Cardiac muscle cell (in vitro differentiated cells and primary cell): Measurements from ENCODE around the gene ATP9B. TPM values are rescaled to one million over a fixed set of nuclear protein-coding genes. Genes with fewer than 3 reads are reported as not detected.
A peak's percentile ranks its signal among the peaks of the same experiment; 100 is the strongest.

Experiments
- DNase-seq, 2 donors: peaks; one replicate each; pipeline versions ENCODE4 v3.0.0 to v3.0.0-alpha.2; 2010 to 2017; ENCODE audit warnings: low read depth in 1 of 2, low spot score in 1 of 2
- H3K27ac ChIP-seq: fragments of 200-600 bp; sonication (generic); 2 replicates; pipeline ENCODE4 v1.5.1; 2016
- H3K27me3 ChIP-seq: fragments of 200-600 bp; sonication (generic); 2 replicates; pipeline ENCODE4 v1.6.0; 2016; ENCODE audit warnings: control low read depth
- H3K36me3 ChIP-seq: fragments of 200-600 bp; sonication (generic); 2 replicates; pipeline ENCODE4 v1.5.1; 2016; ENCODE audit warnings: control low read depth
- H3K4me1 ChIP-seq: fragments of 200-600 bp; sonication (generic); 2 replicates; pipeline ENCODE4 v1.8.1; 2017; ENCODE audit warnings: low read depth, mild to moderate bottlenecking, mixed run types
- H3K4me3 ChIP-seq: fragments of 200-600 bp; sonication (generic); 2 replicates; pipeline ENCODE4 v1.5.1; 2016; ENCODE audit warnings: mild to moderate bottlenecking
- H3K9me3 ChIP-seq: fragments of 200-600 bp; sonication (generic); 2 replicates; pipeline ENCODE4 v1.5.1; 2017; ENCODE audit warnings: low read depth, mild to moderate bottlenecking, control low read depth
- CTCF ChIP-seq: IDR thresholded peaks from 2 replicates; pipeline ENCODE4 v1.5.1; 2012; ENCODE audit warnings: low read depth, mild to moderate bottlenecking, low read length
- polyA plus RNA-seq: library from polyadenylated mRNA; unstranded; fragments of >200 nt; fragmentation: Nextera tagmentation; extraction: Ambion mirVana; gene quantifications from 2 replicates; pipeline ENCODE4 v1.2.1, GENCODE V29; 2016
- total RNA-seq: library from RNA; depleted of rRNA; stranded (reverse); fragments of >200 nt; gene quantifications from 2 replicates; pipeline ENCODE4 v1.2.3, GENCODE V29; 2016

Gene ATP9B
- total and polyA plus RNA-seq, 2 experiments from 2014 or later = 14.1 to 14.2 TPM

- no peak for DNase-seq
- H3K27ac ChIP-seq = no peak overlapping the region
- no peaks in the 10 kb centered on the region for H3K4me1 ChIP-seq
- no peak for TF ChIP-seq CTCF
- H3K9me3 ChIP-seq = no peaks in the 10 kb centered on the region
- H3K36me3 ChIP-seq = no peaks in the 10 kb centered on the region
- no peaks in the 10 kb centered on the region for H3K27me3 ChIP-seq
- no peak overlapping the region for H3K4me3 ChIP-seq
Observed at GRCh38 chr18:79106084-79106483, 36.9 kb downstream of the ATP9B start.

GRCh38 chr18:79107886-79108285 is 38.7 kb downstream of the ATP9B start:
- DNase-seq = peak in 1 of 2 donors; percentile 25

GRCh38 chr18:79108549-79109215 is 39.5 kb downstream of the ATP9B start:
- no peaks in the 10 kb centered on the region for H3K27me3 ChIP-seq
- H3K4me1 ChIP-seq = no peaks in the 10 kb centered on the region
- no peak for TF ChIP-seq CTCF
- H3K27ac ChIP-seq = no peak overlapping the region
- DNase-seq = no peak
- no peaks in the 10 kb centered on the region for H3K9me3 ChIP-seq
- H3K4me3 ChIP-seq = no peak overlapping the region
- no peaks in the 10 kb centered on the region for H3K36me3 ChIP-seq

More at GRCh38 chr18:79107886-79108285, 38.7 kb downstream of the ATP9B start:
- Histone ChIP-seq H3K9me3 (no peaks in the 10 kb centered on the region), H3K27me3 (no peaks in the 10 kb centered on the region), H3K4me3 (no peak overlapping the region), H3K4me1 (no peaks in the 10 kb centered on the region), H3K27ac (no peak overlapping the region), H3K36me3 (no peaks in the 10 kb centered on the region)
- TF ChIP-seq CTCF = no peak

GRCh38 chr18:79111483-79111882 is 42.3 kb downstream of the ATP9B start:
- no peak overlapping the region for H3K4me3 ChIP-seq
- no peaks in the 10 kb centered on the region for H3K36me3 ChIP-seq
- no peak for TF ChIP-seq CTCF
- no peaks in the 10 kb centered on the region for H3K4me1 ChIP-seq
- no peaks in the 10 kb centered on the region for H3K27me3 ChIP-seq
- no peak overlapping the region for H3K27ac ChIP-seq
- no peak for DNase-seq
- no peaks in the 10 kb centered on the region for H3K9me3 ChIP-seq

GRCh38 chr18:79117385-79117784 is 48.2 kb downstream of the ATP9B start:
- Histone ChIP-seq H3K27me3 (no peaks in the 10 kb centered on the region), H3K27ac (no peak overlapping the region), H3K4me3 (no peak overlapping the region), H3K4me1 (no peaks in the 10 kb centered on the region), H3K9me3 (no peaks in the 10 kb centered on the region), H3K36me3 (no peaks in the 10 kb centered on the region)
- DNase-seq = peak in 1 of 2 donors; percentile 38
- TF ChIP-seq CTCF = no peak
